ENCODE results near the gene STIM2. TPM values are rescaled to one million over a fixed set of nuclear protein-coding genes. Genes with fewer than 3 reads are reported as not detected.

Gene STIM2
- total RNA-seq, 1 donor from 2014 or later: 43.9 TPM

- ATAC-seq: no peak
- H3K4me1 ChIP-seq: peaks cover 10% of the 10 kb centered on the region
- TF ChIP-seq CTCF (IDR thresholded peaks at IDR 0.05): no peak
- H3K27me3 ChIP-seq (ENCODE audit: low read depth): no peaks in the 10 kb centered on the region
- DNase-seq: no peak
- no peaks in the 10 kb centered on the region for H3K9me3 ChIP-seq
- H3K4me3 ChIP-seq: no peak overlapping the region
- no peak overlapping the region for H3K27ac ChIP-seq
- no peaks in the 10 kb centered on the region for H3K36me3 ChIP-seq
- intact Hi-C loops (cut with DNase I): loop anchor here (10.0 kb wide), 1 partner anchor 137 kb away; the partner anchor contains the start of gene STIM2
Measured at GRCh38 chr4:27001398-27002164, 140.9 kb downstream of the STIM2 start.

GRCh38 chr4:27003642-27004113, 143.0 kb downstream of the STIM2 start:
- no peak for ATAC-seq
- Histone ChIP-seq H3K4me1 (peaks cover 17% of the 10 kb centered on the region), H3K9me3 (no peaks in the 10 kb centered on the region), H3K27ac (no peak overlapping the region), H3K36me3 (peaks cover 2% of the 10 kb centered on the region), H3K4me3 (no peak overlapping the region), H3K27me3 (ENCODE audit: low read depth) (no peaks in the 10 kb centered on the region)
- no peak for TF ChIP-seq CTCF (IDR thresholded peaks at IDR 0.05)
- no peak for DNase-seq
- intact Hi-C loops (cut with DNase I): loop anchor here (10.0 kb wide), 1 partner anchor 139 kb away; the partner anchor contains the start of gene STIM2

GRCh38 chr4:27005501-27005900, 144.9 kb downstream of the STIM2 start:
- H3K36me3 ChIP-seq: peaks cover 4% of the 10 kb centered on the region
- H3K4me1 ChIP-seq: peaks cover 30% of the 10 kb centered on the region
- intact Hi-C loops (cut with DNase I): loop anchor here (10.0 kb wide), 1 partner anchor 141 kb away; the partner anchor contains the start of gene STIM2
- no peak overlapping the region for H3K27ac ChIP-seq
- H3K4me3 ChIP-seq: no peak overlapping the region
- H3K27me3 ChIP-seq (ENCODE audit: low read depth): no peaks in the 10 kb centered on the region
- DNase-seq: no peak
- no peaks in the 10 kb centered on the region for H3K9me3 ChIP-seq
- TF ChIP-seq CTCF (IDR thresholded peaks at IDR 0.05): no peak
- ATAC-seq: no peak

- Histone ChIP-seq H3K4me1 (peaks cover 33% of the 10 kb centered on the region), H3K27me3 (ENCODE audit: low read depth) (no peaks in the 10 kb centered on the region), H3K9me3 (no peaks in the 10 kb centered on the region), H3K4me3 (no peak overlapping the region), H3K27ac (no peak overlapping the region), H3K36me3 (peaks cover 4% of the 10 kb centered on the region)
- TF ChIP-seq CTCF (IDR thresholded peaks at IDR 0.05): no peak
- ATAC-seq: peak in 1 of 2 donors; percentile 66
- DNase-seq: no peak
- intact Hi-C loops (cut with DNase I): loop anchor here (10.0 kb wide), 1 partner anchor 141 kb away; the partner anchor contains the start of gene STIM2
Measured at GRCh38 chr4:27005905-27006590, 145.4 kb downstream of the STIM2 start.

DNA sequence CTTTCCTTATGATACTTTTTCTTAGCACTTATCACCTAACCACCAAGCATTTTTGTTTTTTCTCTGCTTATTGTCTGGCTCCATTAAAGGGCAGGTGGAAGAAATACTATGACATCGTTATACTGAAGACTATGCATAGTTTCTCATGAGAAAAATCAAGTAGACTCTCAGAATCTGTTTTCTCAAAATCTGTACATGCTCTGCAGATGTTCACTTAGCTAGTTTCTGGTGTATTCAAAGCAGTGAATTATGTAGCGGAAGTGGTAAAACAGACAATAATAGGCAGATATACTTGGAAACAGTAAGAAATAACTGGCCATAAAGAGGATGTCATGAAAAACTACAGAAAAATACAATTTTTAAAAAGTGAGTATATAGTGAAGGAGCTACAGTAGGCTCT, 146.0 kb downstream of the STIM2 start:
- ATAC-seq (no peak), DNase-seq (no peak)
- H3K36me3 ChIP-seq: peaks cover 4% of the 10 kb centered on the region
- no peaks in the 10 kb centered on the region for H3K9me3 ChIP-seq
- peaks cover 33% of the 10 kb centered on the region for H3K4me1 ChIP-seq
- TF ChIP-seq CTCF (IDR thresholded peaks at IDR 0.05): no peak
- no peak overlapping the region for H3K27ac ChIP-seq
- intact Hi-C loops (cut with DNase I): loop anchor here (10.0 kb wide), 1 partner anchor 142 kb away; the partner anchor contains the start of gene STIM2
- H3K27me3 ChIP-seq (ENCODE audit: low read depth): no peaks in the 10 kb centered on the region
- no peak overlapping the region for H3K4me3 ChIP-seq

Data from lower lobe of right lung (tissue), 2 donors.